HG03159 (cell line): ENCODE data around the gene RPS21.

Experiments
- ATAC-seq: cut with Tn5 transposase; IDR thresholded peaks from one replicate; pipeline ENCODE4 v1.9.1; 2021; ENCODE audit warnings: mild to moderate bottlenecking, moderate library complexity; ENCODE audit not compliant: unreplicated experiment

Gene RPS21

GRCh38 chr20:62393830-62394229, 6.9 kb downstream of the RPS21 start:
- no peak for ATAC-seq

- ATAC-seq: no peak
These were observed 7.6 kb downstream of the RPS21 start for GRCh38 chr20:62394248-62395245.

GRCh38 chr20:62395311-62396242, 8.7 kb downstream of the RPS21 start:
- no peak for ATAC-seq

- ATAC-seq: no peak
These were observed 9.7 kb downstream of the RPS21 start for GRCh38 chr20:62396367-62397239.

- no peak for ATAC-seq
These were observed 11.4 kb downstream of the RPS21 start for GRCh38 chr20:62398120-62398821.

GRCh38 chr20:62400021-62400420, 13.1 kb downstream of the RPS21 start:
- no peak for ATAC-seq

- ATAC-seq: no peak
These were observed 13.6 kb downstream of the RPS21 start for GRCh38 chr20:62400541-62400940.

- no peak for ATAC-seq
These were observed 14.5 kb downstream of the RPS21 start for GRCh38 chr20:62401331-62401779.

- no peak for ATAC-seq
These were observed 15.7 kb downstream of the RPS21 start for GRCh38 chr20:62402456-62403150.

- ATAC-seq: no peak
These were observed 16.4 kb downstream of the RPS21 start for GRCh38 chr20:62403331-62403730.

GRCh38 chr20:62404112-62404665, 17.3 kb downstream of the RPS21 start:
- ATAC-seq: no peak

- no peak for ATAC-seq
These were observed 17.8 kb downstream of the RPS21 start for GRCh38 chr20:62404761-62405107.

- no peak for ATAC-seq
These were observed 18.4 kb downstream of the RPS21 start for GRCh38 chr20:62405108-62405980.

- ATAC-seq: no peak
These were observed 19.1 kb downstream of the RPS21 start for GRCh38 chr20:62405981-62406513.

- peak; percentile 4 for ATAC-seq
These were observed 19.8 kb downstream of the RPS21 start for GRCh38 chr20:62406635-62407176.

- peak; percentile 79 for ATAC-seq
These were observed 20.5 kb downstream of the RPS21 start, which contains the start of gene CABLES2 for GRCh38 chr20:62407221-62407992. CABLES2 (minus strand) TSS chr20:62407285; CDS start chr20:62407276, 9 bp downstream.

GRCh38 chr20:62408055-62408454, 21.2 kb downstream of the RPS21 start:
- ATAC-seq: no peak
